Measurements from ENCODE around the gene LEF1. TPM values are rescaled to one million over a fixed set of nuclear protein-coding genes. Genes with fewer than 3 reads are reported as not detected.

The LEF1 gene
- total RNA-seq, 1 donor from 2014 or later, result 1.1 TPM

- CTCF ChIA-PET, result no interaction called here
- Mint-ChIP-seq H3K9me3 (no peaks in the 10 kb centered on the region), H3K4me1 (no peaks in the 10 kb centered on the region), H3K36me3 (ENCODE audit: low read depth) (no peaks in the 10 kb centered on the region), H3K27me3 (peaks cover 7% of the 10 kb centered on the region), H3K27ac (no peak overlapping the region), H3K4me3 (no peak overlapping the region)
- intact Hi-C loops (cut with micrococcal nuclease), result no loop called here
- no peak for DNase-seq
- TF ChIP-seq CTCF (IDR thresholded peaks at IDR 0.05), result no peak
- POLR2A ChIA-PET, result no interaction called here
- ATAC-seq (ENCODE audit: low read depth), result no peak
These were observed 41.9 kb downstream of the LEF1 start for GRCh38 chr4:108126806-108127205.

- Mint-ChIP-seq H3K27ac (no peak overlapping the region), H3K4me3 (no peak overlapping the region), H3K27me3 (no peaks in the 10 kb centered on the region), H3K9me3 (no peaks in the 10 kb centered on the region), H3K36me3 (ENCODE audit: low read depth) (no peaks in the 10 kb centered on the region), H3K4me1 (peaks cover 12% of the 10 kb centered on the region)
- POLR2A ChIA-PET, result no interaction called here
- DNase-seq, result no peak
- no peak for ATAC-seq (ENCODE audit: low read depth)
- no peak for TF ChIP-seq CTCF (IDR thresholded peaks at IDR 0.05)
- CTCF ChIA-PET, result no interaction called here
- intact Hi-C loops (cut with micrococcal nuclease), result no loop called here
These were observed 47.9 kb downstream of the LEF1 start for GRCh38 chr4:108120789-108121188.

GRCh38 chr4:108119199-108119800, 49.4 kb downstream of the LEF1 start:
- ChIA-PET POLR2A (no interaction called here), CTCF (no interaction called here)
- Mint-ChIP-seq H3K4me1 (peaks cover 17% of the 10 kb centered on the region), H3K27ac (no peak overlapping the region), H3K4me3 (no peak overlapping the region), H3K9me3 (no peaks in the 10 kb centered on the region), H3K36me3 (ENCODE audit: low read depth) (no peaks in the 10 kb centered on the region), H3K27me3 (no peaks in the 10 kb centered on the region)
- intact Hi-C loops (cut with micrococcal nuclease), result loop anchor here (5.0 kb wide), 1 partner anchor 48 kb away; the partner anchor contains the start of gene LEF1
- no peak for TF ChIP-seq CTCF (IDR thresholded peaks at IDR 0.05)
- DNase-seq (no peak), ATAC-seq (ENCODE audit: low read depth) (no peak)

- Mint-ChIP-seq H3K27me3 (no peaks in the 10 kb centered on the region), H3K4me3 (no peak overlapping the region), H3K4me1 (peaks cover 18% of the 10 kb centered on the region), H3K36me3 (ENCODE audit: low read depth) (no peaks in the 10 kb centered on the region), H3K27ac (no peak overlapping the region), H3K9me3 (no peaks in the 10 kb centered on the region)
- intact Hi-C loops (cut with micrococcal nuclease), result loop anchor here (5.0 kb wide), 1 partner anchor 49 kb away; the partner anchor contains the start of gene LEF1
- DNase-seq (no peak), ATAC-seq (ENCODE audit: low read depth) (no peak)
- no peak for TF ChIP-seq CTCF (IDR thresholded peaks at IDR 0.05)
- ChIA-PET POLR2A (no interaction called here), CTCF (no interaction called here)
These were observed 50.2 kb downstream of the LEF1 start for GRCh38 chr4:108118505-108118904.

GRCh38 chr4:108117418-108118182, 51.1 kb downstream of the LEF1 start:
- intact Hi-C loops (cut with micrococcal nuclease), result loop anchor here (5.0 kb wide), 1 partner anchor 50 kb away; the partner anchor contains the start of gene LEF1
- ChIA-PET POLR2A (no interaction called here), CTCF (no interaction called here)
- H3K4me1 Mint-ChIP-seq, result peaks cover 24% of the 10 kb centered on the region
- ATAC-seq (ENCODE audit: low read depth) (no peak), DNase-seq (no peak)
- H3K27ac Mint-ChIP-seq, result no peak overlapping the region
- no peaks in the 10 kb centered on the region for H3K36me3 Mint-ChIP-seq (ENCODE audit: low read depth)
- no peaks in the 10 kb centered on the region for H3K27me3 Mint-ChIP-seq
- TF ChIP-seq CTCF (IDR thresholded peaks at IDR 0.05), result no peak
- no peak overlapping the region for H3K4me3 Mint-ChIP-seq
- no peaks in the 10 kb centered on the region for H3K9me3 Mint-ChIP-seq
